22Rv1 (cell line): ENCODE measurements around the gene SH3PXD2A.

Experiments used
- H3K27ac ChIP-seq: fragments of 450-650 bp; 2 replicates; pipeline ENCODE4 v1.5.1; 2017
- ZFX ChIP-seq: fragments of 450-650 bp; IDR thresholded peaks from 2 replicates; pipeline ENCODE4 v1.6.1; 2017; ENCODE audit warnings: antibody characterized with exemption, borderline replicate concordance
- TF ChIP-seq, protein P1 (sequence below): fragments of 450-650 bp; IDR thresholded peaks from 2 replicates; pipeline ENCODE4 v1.5.1; 2017; ENCODE audit warnings: mild to moderate bottlenecking

Gene SH3PXD2A

DNA sequence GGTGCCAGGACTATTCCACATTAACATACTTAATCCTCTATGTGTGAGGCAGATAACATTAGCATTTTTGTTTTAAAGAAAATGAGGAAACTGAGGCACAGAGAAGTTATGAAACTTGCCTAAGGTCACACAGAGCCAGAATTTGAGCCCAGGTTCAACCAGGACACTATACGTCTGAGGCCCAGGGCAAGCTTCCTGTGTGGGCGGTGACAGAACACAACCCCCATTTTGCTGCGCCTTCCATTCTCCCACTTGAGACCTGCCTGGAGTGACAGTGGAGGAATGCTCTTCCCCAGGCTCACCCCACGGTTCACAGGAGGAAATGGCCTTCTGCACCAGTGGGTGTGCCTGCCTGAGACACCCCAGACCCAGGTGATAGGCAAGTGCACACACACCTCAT lies 164.1 kb downstream of the SH3PXD2A start:
- TF ChIP-seq, protein P1, sequence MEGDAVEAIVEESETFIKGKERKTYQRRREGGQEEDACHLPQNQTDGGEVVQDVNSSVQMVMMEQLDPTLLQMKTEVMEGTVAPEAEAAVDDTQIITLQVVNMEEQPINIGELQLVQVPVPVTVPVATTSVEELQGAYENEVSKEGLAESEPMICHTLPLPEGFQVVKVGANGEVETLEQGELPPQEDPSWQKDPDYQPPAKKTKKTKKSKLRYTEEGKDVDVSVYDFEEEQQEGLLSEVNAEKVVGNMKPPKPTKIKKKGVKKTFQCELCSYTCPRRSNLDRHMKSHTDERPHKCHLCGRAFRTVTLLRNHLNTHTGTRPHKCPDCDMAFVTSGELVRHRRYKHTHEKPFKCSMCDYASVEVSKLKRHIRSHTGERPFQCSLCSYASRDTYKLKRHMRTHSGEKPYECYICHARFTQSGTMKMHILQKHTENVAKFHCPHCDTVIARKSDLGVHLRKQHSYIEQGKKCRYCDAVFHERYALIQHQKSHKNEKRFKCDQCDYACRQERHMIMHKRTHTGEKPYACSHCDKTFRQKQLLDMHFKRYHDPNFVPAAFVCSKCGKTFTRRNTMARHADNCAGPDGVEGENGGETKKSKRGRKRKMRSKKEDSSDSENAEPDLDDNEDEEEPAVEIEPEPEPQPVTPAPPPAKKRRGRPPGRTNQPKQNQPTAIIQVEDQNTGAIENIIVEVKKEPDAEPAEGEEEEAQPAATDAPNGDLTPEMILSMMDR = no peak
- no peak for TF ChIP-seq ZFX

GRCh38 chr10:103690281-103690680 lies 165.1 kb downstream of the SH3PXD2A start:
- no peak for TF ChIP-seq ZFX
- TF ChIP-seq, protein P1 = no peak
- H3K27ac ChIP-seq = no peak overlapping the region

More for the DNA sequence above, 164.1 kb downstream of the SH3PXD2A start:
- H3K27ac ChIP-seq = no peak overlapping the region

DNA sequence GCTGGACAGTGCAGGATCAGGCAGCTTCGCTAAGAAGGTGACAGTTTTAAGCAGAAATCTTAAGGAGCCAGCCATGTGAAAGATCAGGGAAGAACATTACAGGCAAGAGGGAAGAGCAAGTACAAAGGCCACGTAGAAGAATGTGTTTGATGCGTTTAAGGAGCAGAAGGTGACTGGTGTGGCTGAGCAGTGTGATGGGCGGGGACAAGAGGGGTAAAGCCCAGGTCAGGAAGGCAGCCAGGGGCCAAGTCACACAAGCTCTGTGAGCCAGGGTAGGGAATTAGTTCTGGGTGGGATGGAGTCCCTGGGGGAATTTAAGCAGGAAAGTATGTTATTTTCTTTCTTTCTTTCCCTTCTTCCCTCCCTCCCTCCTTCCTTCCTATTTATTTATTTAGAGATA lies 166.9 kb downstream of the SH3PXD2A start:
- no peak overlapping the region for H3K27ac ChIP-seq
- TF ChIP-seq ZFX = no peak
- TF ChIP-seq, protein P1 = no peak

DNA sequence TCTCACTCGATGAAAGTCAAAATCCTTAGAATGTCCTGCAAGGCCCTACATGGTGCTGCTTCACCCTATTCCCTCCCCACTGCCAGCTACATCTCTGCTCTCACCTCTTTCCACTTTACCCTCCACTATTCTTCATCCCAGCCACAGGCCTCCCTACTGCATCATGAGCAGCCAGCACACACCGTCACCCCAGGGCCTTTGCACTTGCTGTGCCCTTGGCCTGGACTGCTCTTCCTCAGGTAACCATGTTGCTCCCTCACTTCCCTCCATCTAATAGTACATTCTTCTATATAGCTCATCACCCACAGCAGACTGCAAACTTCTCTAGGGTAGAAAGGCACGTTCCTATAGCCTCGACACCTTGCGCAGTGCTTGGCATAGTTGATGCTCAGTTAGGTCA lies 167.7 kb downstream of the SH3PXD2A start:
- H3K27ac ChIP-seq = no peak overlapping the region
- no peak for TF ChIP-seq ZFX
- TF ChIP-seq, protein P1 = no peak

DNA sequence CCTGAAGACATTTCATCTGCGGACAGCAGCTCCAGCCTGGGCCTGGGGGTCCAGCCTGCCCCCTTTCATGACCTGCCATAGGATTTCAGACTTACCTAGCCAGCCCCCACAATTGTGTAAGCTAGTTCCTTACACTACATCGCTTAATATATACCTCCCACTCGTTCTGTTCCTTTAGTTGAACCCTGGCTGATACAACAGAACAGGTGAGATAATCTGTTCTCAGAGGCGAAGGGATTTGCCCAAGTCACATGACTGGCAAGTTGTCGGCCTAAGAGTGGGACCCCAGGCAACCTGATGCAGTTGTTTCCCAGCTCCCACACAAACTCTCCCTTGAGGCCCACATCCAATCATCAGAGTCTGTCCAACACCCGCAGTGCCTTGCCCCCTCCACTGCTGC lies 168.2 kb downstream of the SH3PXD2A start:
- H3K27ac ChIP-seq = no peak overlapping the region
- TF ChIP-seq, protein P1 = no peak
- TF ChIP-seq ZFX = no peak

GRCh38 chr10:103685880-103686669 lies 169.3 kb downstream of the SH3PXD2A start:
- H3K27ac ChIP-seq = no peak overlapping the region
- no peak for TF ChIP-seq ZFX
- TF ChIP-seq, protein P1 = peak; percentile 94

- TF ChIP-seq ZFX = no peak
- TF ChIP-seq, protein P1 = no peak
- no peak overlapping the region for H3K27ac ChIP-seq
Measured at GRCh38 chr10:103683851-103684250, 171.5 kb downstream of the SH3PXD2A start.
